Naive thymus-derived CD4-positive, alpha-beta T cell (primary cell): ENCODE results near the gene RAPGEF3. TPM values are rescaled to one million over a fixed set of nuclear protein-coding genes. Genes with fewer than 3 reads are reported as not detected.

Experiments used
- ATAC-seq: fragments of 150-1000 bp; cut with Tn5 transposase; 2 replicates; pipeline ENCODE4 v1.10.0; 2021; ENCODE audit warnings: mild to moderate bottlenecking, moderate library complexity
- CTCF ChIA-PET: fragments of 350-600 bp; sonication (Branson Sonifier 250); formaldehyde crosslinking; loops from one replicate; lab custom pipeline; 2021; ENCODE audit warnings: antibody characterized with exemption; lab: Charles Lee
- POLR2A ChIA-PET: fragments of 350-600 bp; sonication (Branson Sonifier 250); formaldehyde crosslinking; loops from one replicate; lab custom pipeline; 2021; ENCODE audit warnings: antibody characterized with exemption, inconsistent platforms; lab: Charles Lee
- DNase-seq, 9 donors: peaks; one replicate each; pipeline versions ENCODE4 v3.0.0 to v3.0.0-alpha.2; 2020 to 2022; ENCODE audit warnings: mixed read lengths in 1 of 9
- H3K27ac ChIP-seq: one replicate; pipeline ENCODE4 v1.7.0; 2013; ENCODE audit warnings: mild to moderate bottlenecking, low read depth, low read length, moderate library complexity
- H3K27me3 ChIP-seq, 2 donors: one replicate each; pipeline ENCODE4 v1.7.0; 2013; ENCODE audit warnings: low read length in 2 of 2, mild to moderate bottlenecking in 2 of 2, moderate library complexity in 2 of 2; ENCODE audit not compliant: control insufficient read depth in 2 of 2, insufficient read depth in 2 of 2
- H3K36me3 ChIP-seq, 3 experiments: 1 replicate in 2 of 3; 2 replicates in 1 of 3; pipeline ENCODE4 v1.7.0; 2013; ENCODE audit warnings: low read length in 3 of 3, mild to moderate bottlenecking in 3 of 3, moderate library complexity in 1 of 3; ENCODE audit not compliant: insufficient read depth in 3 of 3, control insufficient read depth in 2 of 3
- H3K4me1 ChIP-seq, 2 donors: one replicate each; pipeline ENCODE4 v1.7.0; 2013; ENCODE audit warnings: low read length in 2 of 2, mild to moderate bottlenecking in 2 of 2, moderate library complexity in 1 of 2; ENCODE audit not compliant: control insufficient read depth in 2 of 2, insufficient read depth in 2 of 2
- H3K4me3 ChIP-seq: 2 replicates; pipeline ENCODE4 v1.7.0; 2013; ENCODE audit warnings: mild to moderate bottlenecking, low read length
- H3K9me3 ChIP-seq, 3 experiments: 1 replicate in 2 of 3; 2 replicates in 1 of 3; pipeline ENCODE4 v1.7.0; 2013; ENCODE audit warnings: low read length in 3 of 3; ENCODE audit not compliant: control insufficient read depth in 2 of 3
- H3K27ac Mint-ChIP-seq, 9 donors: one replicate each; pipeline ENCODE4 v1.8.0; 2020 to 2022; ENCODE audit warnings: mixed read lengths in 9 of 9, mild to moderate bottlenecking in 8 of 9, moderate library complexity in 5 of 9, inconsistent platforms in 2 of 9
- H3K27me3 Mint-ChIP-seq, 5 donors: one replicate each; pipeline ENCODE4 v1.8.0; 2021 to 2022; ENCODE audit warnings: mixed read lengths in 5 of 5, mild to moderate bottlenecking in 1 of 5
- H3K36me3 Mint-ChIP-seq, 5 donors: one replicate each; pipeline ENCODE4 v1.8.0; 2020 to 2022; ENCODE audit warnings: mixed read lengths in 5 of 5, mild to moderate bottlenecking in 3 of 5, inconsistent platforms in 1 of 5
- H3K4me1 Mint-ChIP-seq, 7 donors: one replicate each; pipeline ENCODE4 v1.8.0; 2020 to 2022; ENCODE audit warnings: mixed read lengths in 7 of 7, mild to moderate bottlenecking in 3 of 7, inconsistent platforms in 1 of 7
- H3K4me3 Mint-ChIP-seq, 10 donors: one replicate each; pipeline ENCODE4 v1.8.0; 2020 to 2022; ENCODE audit warnings: mild to moderate bottlenecking in 10 of 10, mixed read lengths in 10 of 10, moderate library complexity in 6 of 10, inconsistent platforms in 2 of 10
- H3K9me3 Mint-ChIP-seq, 11 donors: one replicate each; pipeline ENCODE4 v1.8.0; 2020 to 2022; ENCODE audit warnings: mixed read lengths in 11 of 11, mild to moderate bottlenecking in 4 of 11, inconsistent platforms in 1 of 11, moderate library complexity in 1 of 11
- intact Hi-C, 2 donors: fragments of 100-400 bp; cut with micrococcal nuclease; formaldehyde crosslinking; loops; one replicate each; pipeline ENCODE4 v1.15.1; 2023
- polyA plus RNA-seq, 2 donors: library from polyadenylated mRNA; unstranded; fragments of 300-500 nt; fragmentation: Illumina TruSeq; gene quantifications; one replicate each; pipeline ENCODE4 v1.2.3, GENCODE V29; 2021
- total RNA-seq, 6 experiments: library from RNA in 5 of 6; stranded (reverse) in 5 of 6; gene quantifications; 1 replicate in 5 of 6; 2 replicates in 1 of 6; pipeline ENCODE4 v1.2.3 and lab custom pipeline; 2021 to 2026

Gene RAPGEF3
- total and polyA plus RNA-seq, 7 experiments from 2014 or later, result 0.08 to 1.9 (median 0.82) TPM; not detected in 2

GRCh38 chr12:47794679-47795078 is 36.0 kb upstream of the RAPGEF3 start:
- no peaks in the 10 kb centered on the region for H3K27me3 ChIP-seq
- H3K4me3 Mint-ChIP-seq, result no peak overlapping the region
- no peaks in the 10 kb centered on the region for H3K9me3 Mint-ChIP-seq
- H3K36me3 Mint-ChIP-seq, result peaks cover 5 to 28% (median 20%) of the 10 kb centered on the region in 5 donors
- H3K4me3 ChIP-seq, result no peak overlapping the region
- peak overlapping the region in 5 of 9 donors; percentile 21 to 76 (median 51) for H3K27ac Mint-ChIP-seq
- H3K4me1 Mint-ChIP-seq, result peaks cover 6 to 19% (median 16%) of the 10 kb centered on the region in 7 donors
- DNase-seq (no peak), ATAC-seq (no peak)
- peaks cover 0 to 98% (median 46%) of the 10 kb centered on the region in 3 experiments for H3K36me3 ChIP-seq
- peaks cover 0 to 12% of the 10 kb centered on the region in 2 donors for H3K4me1 ChIP-seq
- peak overlapping the region; percentile 19 for H3K27ac ChIP-seq
- POLR2A ChIA-PET, result interaction anchor here (0.8 to 2.4 kb wide), 4 partner anchors 14 to 55 kb away, joined by 3 to 7 read pairs (median 4); partner anchors contain the start of gene HDAC7
- CTCF ChIA-PET, result interaction anchor here (0.7 to 1.0 kb wide), 3 partner anchors 15 to 52 kb away, joined by 3 read pairs; no protein-coding TSS in a partner anchor
- H3K9me3 ChIP-seq, result no peaks in the 10 kb centered on the region
- no peaks in the 10 kb centered on the region for H3K27me3 Mint-ChIP-seq
- intact Hi-C loops, result no loop called here

GRCh38 chr12:47793015-47793681 is 34.5 kb upstream of the RAPGEF3 start:
- no peaks in the 10 kb centered on the region for H3K9me3 Mint-ChIP-seq
- H3K36me3 Mint-ChIP-seq, result peaks cover 11 to 42% (median 28%) of the 10 kb centered on the region in 5 donors
- peaks cover 2 to 12% (median 7%) of the 10 kb centered on the region in 7 donors for H3K4me1 Mint-ChIP-seq
- H3K4me3 Mint-ChIP-seq, result no peak overlapping the region
- H3K9me3 ChIP-seq, result no peaks in the 10 kb centered on the region
- POLR2A ChIA-PET, result interaction anchor here (1.1 kb wide), 1 partner anchor 15 kb away, joined by 3 read pairs; no protein-coding TSS in a partner anchor
- no peaks in the 10 kb centered on the region for H3K27me3 ChIP-seq
- H3K27me3 Mint-ChIP-seq, result no peaks in the 10 kb centered on the region
- no peak overlapping the region for H3K27ac ChIP-seq
- no peaks in the 10 kb centered on the region for H3K4me1 ChIP-seq
- H3K36me3 ChIP-seq, result peaks cover 4 to 99% (median 58%) of the 10 kb centered on the region in 3 experiments
- no peak overlapping the region for H3K4me3 ChIP-seq
- intact Hi-C loops, result no loop called here
- CTCF ChIA-PET, result interaction anchor here (0.9 to 1.7 kb wide), 4 partner anchors 9 to 48 kb away, joined by 3 to 5 read pairs (median 4); no protein-coding TSS in a partner anchor
- no peak for ATAC-seq
- DNase-seq, result no peak
- peak overlapping the region in 7 of 9 donors; percentile 44 to 63 (median 52) for H3K27ac Mint-ChIP-seq

GRCh38 chr12:47791874-47792273 is 33.2 kb upstream of the RAPGEF3 start:
- Mint-ChIP-seq H3K4me1 (peaks cover 0 to 12% (median 2%) of the 10 kb centered on the region in 7 donors), H3K36me3 (peaks cover 17 to 47% (median 27%) of the 10 kb centered on the region in 5 donors), H3K27ac (peak overlapping the region in 3 of 9 donors; percentile 43 to 67 (median 62)), H3K9me3 (no peaks in the 10 kb centered on the region), H3K27me3 (no peaks in the 10 kb centered on the region), H3K4me3 (no peak overlapping the region)
- no peaks in the 10 kb centered on the region for H3K27me3 ChIP-seq
- ATAC-seq, result no peak
- H3K4me3 ChIP-seq, result no peak overlapping the region
- no peak for DNase-seq
- H3K9me3 ChIP-seq, result no peaks in the 10 kb centered on the region
- POLR2A ChIA-PET, result no interaction called here
- intact Hi-C loops, result no loop called here
- peak overlapping the region; percentile 36 for H3K27ac ChIP-seq
- CTCF ChIA-PET, result interaction anchor here (0.8 to 1.7 kb wide), 6 partner anchors 10 to 47 kb away, joined by 3 to 5 read pairs (median 4); no protein-coding TSS in a partner anchor
- H3K4me1 ChIP-seq, result no peaks in the 10 kb centered on the region
- H3K36me3 ChIP-seq, result peaks cover 6 to 100% (median 62%) of the 10 kb centered on the region in 3 experiments

GRCh38 chr12:47791351-47791746 is 32.7 kb upstream of the RAPGEF3 start:
- H3K36me3 Mint-ChIP-seq, result peaks cover 17 to 51% (median 27%) of the 10 kb centered on the region in 5 donors
- CTCF ChIA-PET, result interaction anchor here (0.8 to 1.5 kb wide), 5 partner anchors 13 to 50 kb away, joined by 3 to 4 read pairs (median 3); no protein-coding TSS in a partner anchor
- H3K4me3 Mint-ChIP-seq, result no peak overlapping the region
- DNase-seq, result no peak
- H3K9me3 Mint-ChIP-seq, result no peaks in the 10 kb centered on the region
- no peaks in the 10 kb centered on the region for H3K27me3 Mint-ChIP-seq
- POLR2A ChIA-PET, result no interaction called here
- H3K27ac Mint-ChIP-seq, result peak overlapping the region in 3 of 9 donors; percentile 41 to 58 (median 46)
- no peak for ATAC-seq
- Histone ChIP-seq H3K4me1 (no peaks in the 10 kb centered on the region), H3K36me3 (peaks cover 6 to 100% (median 62%) of the 10 kb centered on the region in 3 experiments), H3K27me3 (no peaks in the 10 kb centered on the region), H3K9me3 (no peaks in the 10 kb centered on the region), H3K27ac (no peak overlapping the region), H3K4me3 (no peak overlapping the region)
- peaks cover 0 to 12% (median 4%) of the 10 kb centered on the region in 7 donors for H3K4me1 Mint-ChIP-seq
- intact Hi-C loops, result no loop called here

GRCh38 chr12:47790676-47791350 is 32.1 kb upstream of the RAPGEF3 start:
- Mint-ChIP-seq H3K4me3 (no peak overlapping the region), H3K27ac (peak overlapping the region in 4 of 9 donors; percentile 42 to 58 (median 52)), H3K27me3 (no peaks in the 10 kb centered on the region), H3K4me1 (peaks cover 0 to 12% (median 4%) of the 10 kb centered on the region in 7 donors), H3K36me3 (peaks cover 17 to 54% (median 27%) of the 10 kb centered on the region in 5 donors), H3K9me3 (no peaks in the 10 kb centered on the region)
- no peaks in the 10 kb centered on the region for H3K9me3 ChIP-seq
- H3K36me3 ChIP-seq, result peaks cover 6 to 100% (median 63%) of the 10 kb centered on the region in 3 experiments
- no peak overlapping the region for H3K4me3 ChIP-seq
- ChIA-PET CTCF (interaction anchor here (0.8 to 1.5 kb wide), 5 partner anchors 11 to 50 kb away, joined by 3 to 4 read pairs (median 4); no protein-coding TSS in a partner anchor), POLR2A (no interaction called here)
- intact Hi-C loops, result no loop called here
- no peaks in the 10 kb centered on the region for H3K4me1 ChIP-seq
- DNase-seq, result no peak
- H3K27ac ChIP-seq, result no peak overlapping the region
- ATAC-seq, result no peak
- H3K27me3 ChIP-seq, result no peaks in the 10 kb centered on the region
